HL-60 (cell line): ENCODE measurements around the gene SPATA31E1.
"Not testable (repeated sequence)": the region's sequence is repeated elsewhere in the genome, so short reads cannot be mapped to it uniquely, and the experiment has no call there.

Source experiments
- CTCF ChIP-seq: IDR thresholded peaks from one replicate; pipeline ENCODE4 v1.5.1; 2011; ENCODE audit warnings: low read length, control low read depth, inconsistent platforms; ENCODE audit not compliant: insufficient read depth
- GABPA ChIP-seq: IDR thresholded peaks from 2 replicates; pipeline ENCODE4 v1.6.1; 2012; ENCODE audit warnings: low read depth
- POLR2AphosphoS5 ChIP-seq: IDR thresholded peaks from 2 replicates; pipeline ENCODE4 v1.6.1; 2012; ENCODE audit warnings: low read depth

- not testable (repeated sequence) for TF ChIP-seq CTCF, POLR2AphosphoS5, GABPA
Observed at GRCh38 chr9:87937352-87937751, 54.7 kb downstream of the SPATA31E1 start.
